Activated CD8-positive, alpha-beta memory T cell treated with anti-CD3 and anti-CD28 coated beads, Interleukin-2, amount 50 U/mL, for 24 hours (primary cell): ENCODE results near the gene PICALM.

Experiments used
- DNase-seq: peaks from one replicate; pipeline ENCODE4 v3.0.0-alpha.2; 2020; ENCODE audit errors: extremely low read depth

Gene PICALM

DNA sequence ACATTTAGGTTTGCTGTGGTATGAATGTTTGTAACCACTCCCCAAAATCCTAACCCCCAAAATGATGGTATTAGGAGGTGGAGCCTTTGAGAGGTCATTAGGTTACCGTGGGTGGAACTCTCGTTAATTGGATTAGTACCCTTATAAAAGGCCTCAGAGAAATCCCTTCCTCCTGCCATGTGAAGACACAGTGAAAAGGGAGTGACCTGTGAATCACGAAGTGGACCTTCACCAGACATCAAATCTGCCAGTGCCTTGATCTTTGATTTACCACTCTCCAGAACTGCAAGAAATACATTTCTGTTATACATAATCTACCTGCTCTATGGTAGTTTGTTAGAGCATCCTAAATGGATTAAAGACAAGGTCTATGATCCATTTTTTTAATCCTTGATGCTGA, 12.6 kb upstream of the PICALM start:
- no peak for DNase-seq

DNA sequence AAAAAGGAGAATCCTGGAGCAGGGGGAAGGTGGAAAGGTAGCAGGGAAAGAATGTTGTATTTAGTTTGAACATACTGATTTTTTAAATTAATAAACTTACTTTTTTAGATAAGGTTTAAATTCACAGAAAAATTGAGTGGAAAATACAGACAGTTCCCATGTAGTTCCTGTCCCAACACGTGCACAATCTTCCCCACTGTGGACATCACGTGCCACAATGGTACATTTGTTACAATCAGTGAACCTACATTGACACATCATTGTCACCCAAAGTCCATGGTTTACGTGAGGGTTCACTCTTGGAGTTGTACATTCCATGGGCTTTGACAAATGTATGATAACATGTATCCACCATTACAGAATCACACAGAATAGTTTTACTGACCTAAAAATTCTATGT, 10.5 kb upstream of the PICALM start:
- no peak for DNase-seq

- DNase-seq: no peak
Measured at GRCh38 chr11:86073948-86074347, 5.1 kb upstream of the PICALM start.

DNA sequence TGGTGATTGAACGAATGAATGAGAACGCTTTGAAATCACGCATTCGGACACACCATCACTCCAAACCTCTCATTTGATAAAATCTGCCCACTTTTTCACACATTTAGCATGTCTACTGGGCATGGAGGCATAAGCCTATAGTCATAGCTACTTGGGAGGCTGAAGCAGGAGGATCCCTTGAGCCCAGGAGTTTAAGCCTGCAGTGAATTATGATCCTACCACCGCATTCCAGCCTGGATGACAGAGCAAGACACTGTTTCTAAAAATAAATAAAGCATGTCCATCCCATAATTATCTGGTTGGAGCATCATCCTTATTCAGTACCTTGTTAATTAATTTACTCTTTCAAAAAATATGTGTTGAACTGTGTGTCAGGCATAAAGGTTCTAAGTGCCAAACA, 3.3 kb upstream of the PICALM start:
- DNase-seq: no peak

GRCh38 chr11:86070142-86071056, 1.5 kb upstream of the PICALM start:
- no peak for DNase-seq

DNA sequence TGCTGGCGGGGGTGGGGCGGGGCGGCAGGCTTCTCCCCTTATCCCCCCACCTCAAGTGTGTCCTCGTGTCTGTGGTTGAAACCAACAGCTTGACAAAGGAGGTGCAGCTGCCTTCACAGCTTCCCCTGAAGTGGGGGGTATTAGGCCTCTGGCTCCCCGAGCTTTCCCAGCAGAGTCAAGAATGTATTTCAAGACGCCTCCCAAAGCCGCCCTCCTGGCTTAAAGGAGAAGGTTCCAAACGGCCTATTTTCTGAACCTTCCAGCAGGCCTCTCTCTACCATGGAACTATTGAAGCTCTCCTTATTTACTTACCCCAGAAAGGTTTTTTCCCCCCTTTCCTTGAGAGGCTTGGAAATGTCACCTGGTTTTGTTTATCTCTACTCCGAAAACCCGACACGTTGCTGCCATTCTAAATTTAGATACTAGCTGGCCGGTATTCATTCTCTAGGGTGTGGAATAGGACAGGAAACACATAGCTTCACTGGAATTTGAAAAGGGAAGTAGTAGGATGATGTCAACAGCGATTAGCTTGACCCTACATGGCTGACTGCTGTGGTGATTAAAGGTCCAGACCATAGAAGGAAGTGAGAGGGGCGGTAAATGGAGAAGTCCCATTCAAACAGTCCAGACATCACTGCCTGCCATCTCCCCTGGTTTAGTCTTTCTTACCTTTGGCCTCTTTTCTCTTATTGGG, 671 bp upstream of the PICALM start:
- no peak for DNase-seq

DNA sequence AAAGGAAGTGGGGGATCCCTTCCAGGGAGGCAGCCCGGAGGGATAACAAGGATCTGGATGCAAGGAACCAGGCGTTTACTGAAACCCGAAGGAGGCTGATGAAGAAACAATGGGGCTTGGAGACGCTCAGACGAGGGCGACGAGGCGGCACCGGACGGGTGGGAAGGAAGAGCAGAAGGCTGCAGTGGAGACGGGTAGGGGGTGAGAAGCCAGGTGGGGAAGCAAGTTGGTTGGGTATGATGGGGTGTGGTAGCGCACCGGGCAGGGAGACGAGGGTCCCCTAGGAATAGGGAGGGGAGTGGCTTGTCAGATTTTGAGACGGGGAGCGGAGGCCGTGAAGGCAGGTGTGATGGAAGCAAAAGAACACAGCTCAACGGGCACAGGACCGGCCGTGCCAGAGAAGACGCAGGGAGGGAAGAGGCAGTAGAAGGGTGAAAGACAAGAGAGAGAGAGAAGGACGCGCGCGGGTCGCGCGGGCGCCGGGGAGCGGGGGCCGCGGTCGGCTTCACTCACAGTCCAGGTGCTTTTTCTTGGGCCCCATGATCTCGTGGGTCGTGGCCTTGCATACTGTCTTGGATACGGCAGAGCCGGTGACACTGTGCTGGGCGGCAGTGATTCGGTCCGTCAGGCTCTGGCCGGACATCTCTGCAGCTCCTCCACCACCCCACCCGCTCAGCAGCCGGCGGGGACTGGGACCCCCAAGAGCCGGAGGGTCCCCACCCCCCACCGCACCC, 579 bp downstream of the PICALM start:
- DNase-seq: no peak

DNA sequence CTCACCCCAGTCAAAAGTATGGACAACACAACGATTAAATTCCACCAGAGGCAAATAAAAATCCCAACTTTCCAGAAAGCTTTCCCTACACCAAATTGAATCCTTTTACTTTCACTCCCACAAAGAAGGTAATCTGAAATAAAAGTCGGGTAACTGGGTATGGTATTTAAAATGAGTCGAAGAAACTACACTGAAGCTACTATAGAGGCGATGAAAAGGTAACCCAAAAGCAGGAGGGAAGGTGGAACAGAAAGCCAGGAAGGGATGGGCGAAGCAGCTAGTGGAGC, 1.1 kb downstream of the PICALM start:
- no peak for DNase-seq

- no peak for DNase-seq
Measured at GRCh38 chr11:86067009-86067850, 1.7 kb downstream of the PICALM start.

DNA sequence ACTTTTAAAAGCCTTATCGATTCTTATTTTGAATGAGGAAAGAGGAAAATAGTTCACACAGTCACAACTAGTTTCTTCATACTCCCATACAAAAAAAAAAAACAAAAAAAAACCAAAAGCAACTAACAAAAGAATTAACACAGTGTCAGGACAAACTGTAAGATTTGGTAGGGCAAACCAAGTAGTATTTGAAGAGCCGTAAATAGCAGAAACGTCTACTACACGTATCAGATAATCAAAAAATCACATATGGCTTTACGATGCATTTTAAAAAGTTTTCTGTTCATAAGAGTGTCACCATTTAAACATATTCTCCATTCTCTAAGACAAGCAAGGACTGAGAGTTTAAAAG, 2.3 kb downstream of the PICALM start:
- no peak for DNase-seq

DNA sequence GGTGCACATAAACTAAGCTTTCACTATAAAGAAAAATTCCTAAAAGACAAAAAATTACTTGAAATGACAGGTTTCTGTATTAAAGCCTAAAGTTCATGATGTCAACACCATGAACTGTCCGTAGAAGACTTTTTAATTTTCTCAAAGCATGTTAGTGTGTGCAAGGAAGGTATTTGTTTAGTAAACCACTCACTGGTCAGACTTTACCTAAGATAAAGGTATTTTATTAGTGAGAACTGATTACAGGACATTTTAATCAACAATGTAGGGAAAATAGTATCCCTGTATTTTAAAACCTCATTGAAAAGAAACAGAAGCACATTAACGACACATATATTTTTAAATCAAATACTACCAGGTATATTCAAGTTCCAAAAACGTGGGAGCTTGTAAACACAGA, 2.9 kb downstream of the PICALM start:
- no peak for DNase-seq

- DNase-seq: no peak
Measured at GRCh38 chr11:86064220-86064803, 4.6 kb downstream of the PICALM start.

- no peak for DNase-seq
Measured at GRCh38 chr11:86063536-86063935, 5.3 kb downstream of the PICALM start.

- no peak for DNase-seq
Measured at GRCh38 chr11:86062719-86063118, 6.2 kb downstream of the PICALM start.

GRCh38 chr11:86061483-86062205, 7.2 kb downstream of the PICALM start:
- no peak for DNase-seq

DNA sequence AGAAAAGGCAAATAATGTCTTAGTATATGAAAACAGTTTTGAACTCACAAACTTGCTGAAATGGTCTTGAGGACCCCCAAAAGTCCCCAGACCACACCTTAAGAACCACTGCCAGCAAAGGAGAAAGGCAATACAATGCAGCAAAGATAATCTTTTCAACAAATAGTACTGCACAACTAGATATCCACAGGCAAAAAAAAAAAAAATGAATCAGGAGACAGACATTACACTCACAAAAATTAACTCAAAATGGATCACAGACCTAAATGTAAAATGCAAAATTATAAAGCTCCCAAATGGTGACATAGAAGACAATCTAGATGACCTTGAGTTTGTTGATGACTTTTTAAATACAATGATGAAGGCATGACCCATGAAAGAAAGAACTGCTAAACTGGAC, 8.3 kb downstream of the PICALM start:
- no peak for DNase-seq

DNA sequence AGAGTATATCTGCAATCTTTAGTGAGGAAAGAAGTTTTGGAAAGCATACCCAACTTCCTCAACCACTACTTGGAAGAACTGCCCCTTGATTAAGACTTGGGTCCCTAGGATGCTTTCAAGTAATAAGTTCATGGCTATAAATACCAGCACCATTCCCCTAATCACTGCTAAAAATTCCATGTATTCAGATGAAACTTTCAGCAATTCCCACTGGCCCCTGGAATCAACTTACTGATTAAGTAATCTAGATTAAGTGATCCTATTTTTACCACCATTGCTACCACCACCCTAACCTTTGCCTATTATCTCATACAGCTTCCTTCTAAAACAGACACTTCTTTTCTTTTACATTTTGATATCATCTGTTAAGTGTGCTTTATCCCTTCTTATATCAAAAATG, 10.5 kb downstream of the PICALM start:
- DNase-seq: no peak

- DNase-seq: no peak
Measured at GRCh38 chr11:86056351-86056854, 12.5 kb downstream of the PICALM start.

GRCh38 chr11:86052693-86053641, 15.9 kb downstream of the PICALM start:
- no peak for DNase-seq
